Measurements from ENCODE around the gene ABHD14A.

DNA sequence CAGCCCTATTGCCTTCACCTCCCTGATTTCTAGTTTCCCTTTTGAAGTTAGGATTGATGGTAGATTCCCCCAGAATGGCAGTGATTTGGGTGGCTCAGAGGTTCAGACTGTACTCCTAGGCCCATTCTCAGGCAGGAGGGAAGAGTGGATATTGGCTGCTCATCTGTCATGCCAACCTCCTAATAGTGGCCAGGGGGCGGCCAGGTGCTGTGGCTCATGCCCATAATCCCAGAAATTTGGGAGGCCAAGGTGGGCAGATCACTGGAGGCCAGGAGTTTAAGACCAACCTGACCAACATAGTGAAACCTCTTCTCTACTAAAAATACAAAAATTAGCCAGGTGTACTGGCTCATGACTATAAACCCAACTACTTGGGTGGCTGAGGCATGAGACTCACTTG is 44.4 kb upstream of the ABHD14A start:
- TF ChIP-seq EZH2 (optimal IDR thresholded peaks at IDR 0.05; ENCODE audit: low read depth, low read length) = no peak
- TF ChIP-seq, protein P1, sequence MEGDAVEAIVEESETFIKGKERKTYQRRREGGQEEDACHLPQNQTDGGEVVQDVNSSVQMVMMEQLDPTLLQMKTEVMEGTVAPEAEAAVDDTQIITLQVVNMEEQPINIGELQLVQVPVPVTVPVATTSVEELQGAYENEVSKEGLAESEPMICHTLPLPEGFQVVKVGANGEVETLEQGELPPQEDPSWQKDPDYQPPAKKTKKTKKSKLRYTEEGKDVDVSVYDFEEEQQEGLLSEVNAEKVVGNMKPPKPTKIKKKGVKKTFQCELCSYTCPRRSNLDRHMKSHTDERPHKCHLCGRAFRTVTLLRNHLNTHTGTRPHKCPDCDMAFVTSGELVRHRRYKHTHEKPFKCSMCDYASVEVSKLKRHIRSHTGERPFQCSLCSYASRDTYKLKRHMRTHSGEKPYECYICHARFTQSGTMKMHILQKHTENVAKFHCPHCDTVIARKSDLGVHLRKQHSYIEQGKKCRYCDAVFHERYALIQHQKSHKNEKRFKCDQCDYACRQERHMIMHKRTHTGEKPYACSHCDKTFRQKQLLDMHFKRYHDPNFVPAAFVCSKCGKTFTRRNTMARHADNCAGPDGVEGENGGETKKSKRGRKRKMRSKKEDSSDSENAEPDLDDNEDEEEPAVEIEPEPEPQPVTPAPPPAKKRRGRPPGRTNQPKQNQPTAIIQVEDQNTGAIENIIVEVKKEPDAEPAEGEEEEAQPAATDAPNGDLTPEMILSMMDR (IDR thresholded peaks at IDR 0.05; ENCODE audit: low read length) = no peak
- no peak for TF ChIP-seq EZH2phosphoT487 (IDR thresholded peaks at IDR 0.05; ENCODE audit: low read length)

Data from MM.1S (cell line).